HCT116 (cell line): ENCODE data around the gene RPAIN. TPM values are rescaled to one million over a fixed set of nuclear protein-coding genes. Genes with fewer than 3 reads are reported as not detected.

ENCODE experiments used
- ATAC-seq: fragments of 200-7000 bp; cut with Tn5 transposase; 2 replicates; pipeline ENCODE4 v1.9.1; 2020; ENCODE audit warnings: mild to moderate bottlenecking, moderate library complexity
- BruUV-seq: library from RNA; stranded (reverse); fragments of 400-500 nt; replicated peaks from 2 replicates; lab custom pipeline; 2021; lab: Mats Ljungman, UMichigan
- CTCF ChIA-PET: fragments of 300-600 bp; sonication (Branson Sonifier 250); formaldehyde crosslinking; loops from one replicate; lab custom pipeline; 2021; ENCODE audit warnings: antibody characterized with exemption; lab: Charles Lee
- POLR2A ChIA-PET: fragments of 300-600, 350-600 bp; sonication (Branson Sonifier 250); formaldehyde crosslinking; loops from one replicate; lab custom pipeline; 2021; ENCODE audit warnings: antibody characterized with exemption; lab: Charles Lee
- RAD21 ChIA-PET, 2 experiments: fragments of 300-600 bp; sonication (Branson Sonifier 250); formaldehyde crosslinking; loops; one replicate each; lab custom pipeline; 2023; ENCODE audit warnings: low total read pairs in 2 of 2; ENCODE audit not compliant: uncharacterized antibody in 2 of 2, unreplicated experiment in 2 of 2, low non-redundant PET in 1 of 2; lab: Charles Lee
- DNase-seq: peaks from one replicate; pipeline ENCODE4 v3.0.0-alpha.2; 2010; ENCODE audit warnings: low read depth, low spot score
- H2AFZ ChIP-seq: fragments of 200-600 bp; shearing (Covaris generic), sonication (generic); 2 replicates; pipeline ENCODE4 v1.6.1; 2017; ENCODE audit warnings: low read depth, mixed run types, mixed read lengths, antibody characterized with exemption, low read length; ENCODE audit not compliant: poor library complexity, severe bottlenecking
- H3K27ac ChIP-seq: 2 replicates; pipeline ENCODE4 v1.5.1; 2012; ENCODE audit warnings: low read depth, low read length
- H3K27me3 ChIP-seq: fragments of 200-600 bp; sonication (generic); 2 replicates; pipeline ENCODE4 v1.6.1; 2016; ENCODE audit warnings: mixed run types, low read length, mixed read lengths; ENCODE audit not compliant: insufficient read depth
- H3K36me3 ChIP-seq, 2 experiments: fragments of 200-500 bp in 1 of 2; fragments of 200-600 bp in 1 of 2; sonication (Bioruptor generic) in 1 of 2; sonication (generic) in 1 of 2; 2 replicates each; pipeline versions ENCODE4 v1.5.1 to v1.6.1; 2014 to 2016; ENCODE audit warnings: low read length in 2 of 2, inconsistent platforms in 1 of 2, mixed read lengths in 1 of 2, mixed run types in 1 of 2; ENCODE audit not compliant: insufficient read depth in 2 of 2, control insufficient read depth in 1 of 2
- H3K4me1 ChIP-seq, 2 experiments: fragments of 200-600 bp in 1 of 2; sonication (generic) in 1 of 2; 2 replicates each; pipeline versions ENCODE4 v1.5.1 to v1.6.1; 2012 to 2017; ENCODE audit warnings: low read length in 2 of 2, inconsistent platforms in 1 of 2, mild to moderate bottlenecking in 1 of 2, mixed read lengths in 1 of 2, mixed run types in 1 of 2, moderate library complexity in 1 of 2; ENCODE audit not compliant: insufficient read depth in 2 of 2, control insufficient read depth in 1 of 2
- H3K4me2 ChIP-seq: fragments of 200-600 bp; sonication (generic); 2 replicates; pipeline ENCODE4 v1.6.1; 2017; ENCODE audit warnings: mixed run types, low read length, mixed read lengths
- H3K4me3 ChIP-seq, 2 experiments: fragments of 200-600 bp in 1 of 2; sonication (generic) in 1 of 2; replicated peaks in 1 of 2; 2 replicates each; pipeline ENCODE4 v1.5.1; 2011 to 2016; ENCODE audit warnings: low read length in 2 of 2, control low read depth in 1 of 2, low read depth in 1 of 2, mild to moderate bottlenecking in 1 of 2, mixed read lengths in 1 of 2, mixed run types in 1 of 2
- H3K79me2 ChIP-seq: fragments of 200-600 bp; sonication (generic); 2 replicates; pipeline ENCODE4 v1.6.1; 2017; ENCODE audit warnings: mild to moderate bottlenecking, mixed run types, low read length, moderate library complexity, mixed read lengths; ENCODE audit not compliant: insufficient read depth
- H3K9ac ChIP-seq: fragments of 200-600 bp; sonication (generic); 2 replicates; pipeline ENCODE4 v1.6.1; 2016; ENCODE audit warnings: low read length, mixed read lengths
- H3K9me2 ChIP-seq: fragments of 200-600 bp; sonication (generic), shearing (Covaris generic); 2 replicates; pipeline ENCODE4 v1.6.1; 2017; ENCODE audit warnings: mixed run types, mild to moderate bottlenecking, moderate library complexity; ENCODE audit not compliant: insufficient read depth
- H3K9me3 ChIP-seq, 2 experiments: fragments of 200-500 bp in 1 of 2; fragments of 200-600 bp in 1 of 2; sonication (Bioruptor generic) in 1 of 2; sonication (generic) in 1 of 2; 2 replicates each; pipeline ENCODE4 v1.6.1; 2014 to 2017; ENCODE audit warnings: low read length in 2 of 2, mixed read lengths in 2 of 2, inconsistent platforms in 1 of 2, low read depth in 1 of 2, mild to moderate bottlenecking in 1 of 2, mixed run types in 1 of 2, moderate library complexity in 1 of 2; ENCODE audit not compliant: control insufficient read depth in 1 of 2, insufficient read depth in 1 of 2
- H4K20me1 ChIP-seq: fragments of 200-600 bp; sonication (generic), shearing (Covaris generic); 2 replicates; pipeline ENCODE4 v1.6.1; 2017; ENCODE audit warnings: mixed run types, mild to moderate bottlenecking, moderate library complexity; ENCODE audit not compliant: insufficient read depth
- CBX3 ChIP-seq: IDR thresholded peaks from 2 replicates; pipeline ENCODE4 v1.6.1; 2012; ENCODE audit warnings: low read depth
- CEBPB ChIP-seq: IDR thresholded peaks from 2 replicates; pipeline ENCODE4 v1.6.1; 2012; ENCODE audit warnings: low read depth
- ELF1 ChIP-seq: IDR thresholded peaks from 2 replicates; pipeline ENCODE4 v1.6.1; 2012; ENCODE audit warnings: low read depth, borderline replicate concordance
- EZH2 ChIP-seq: fragments of 200-600 bp; sonication (generic); IDR thresholded peaks from 2 replicates; pipeline ENCODE4 v1.6.1; 2017; ENCODE audit warnings: antibody characterized with exemption, mixed run types
- JUND ChIP-seq: IDR thresholded peaks from 2 replicates; pipeline ENCODE4 v1.6.1; 2012
- MAX ChIP-seq: IDR thresholded peaks from 2 replicates; pipeline ENCODE4 v1.6.1; 2012
- POLR2A ChIP-seq: IDR thresholded peaks from 2 replicates; pipeline ENCODE4 v1.7.0; 2011; ENCODE audit warnings: borderline replicate concordance; ENCODE audit not compliant: insufficient read depth, insufficient read length; ENCODE audit errors: extremely low read depth
- POLR2AphosphoS5 ChIP-seq: IDR thresholded peaks from 2 replicates; pipeline ENCODE4 v1.6.1; 2011; ENCODE audit warnings: mild to moderate bottlenecking, low read depth, low read length, moderate library complexity
- SIN3A ChIP-seq: IDR thresholded peaks from 2 replicates; pipeline ENCODE4 v1.6.1; 2012; ENCODE audit warnings: low read depth
- SP1 ChIP-seq: IDR thresholded peaks from 2 replicates; pipeline ENCODE4 v1.6.1; 2012; ENCODE audit warnings: low read depth
- SRF ChIP-seq: IDR thresholded peaks from 2 replicates; pipeline ENCODE4 v1.6.1; 2012; ENCODE audit warnings: low read depth
- TCF7L2 ChIP-seq: IDR thresholded peaks from 2 replicates; pipeline ENCODE4 v1.7.0; 2011; ENCODE audit warnings: borderline replicate concordance, inconsistent platforms; ENCODE audit not compliant: insufficient read depth, insufficient read length; ENCODE audit errors: extremely low read depth
- YY1 ChIP-seq: IDR thresholded peaks from 2 replicates; pipeline ENCODE4 v1.6.1; 2011; ENCODE audit warnings: low read length, low read depth, moderate library complexity, mild to moderate bottlenecking; ENCODE audit not compliant: insufficient replicate concordance; ENCODE audit errors: extremely low read depth
- ZFX ChIP-seq: fragments of 450-650 bp; IDR thresholded peaks from 2 replicates; pipeline ENCODE4 v1.6.1; 2017
- ZNF274 ChIP-seq: fragments of 200-500 bp; sonication (Bioruptor generic); IDR thresholded peaks from 2 replicates; pipeline ENCODE4 v1.6.1; 2014; ENCODE audit warnings: mild to moderate bottlenecking, low read depth, low read length, inconsistent platforms
- intact Hi-C: fragments of 100-400 bp; cut with micrococcal nuclease; formaldehyde crosslinking; loops from 2 replicates; pipeline ENCODE4 v1.10.0; 2022
- total RNA-seq: library from RNA; stranded (reverse); gene quantifications from one replicate; pipeline ENCODE4 v1.2.1, GENCODE V29; 2021; ENCODE audit not compliant: unreplicated experiment
- TF ChIP-seq, protein P1 (sequence below): IDR thresholded peaks from 2 replicates; pipeline ENCODE4 v1.6.1; 2012; ENCODE audit warnings: low read depth
- TF ChIP-seq, protein P2 (sequence below): IDR thresholded peaks from 2 replicates; pipeline ENCODE4 v1.6.1; 2012
- TF ChIP-seq, protein P3 (sequence below), 3 experiments: fragments of 200-600 bp in 1 of 3; sonication (generic) in 1 of 3; IDR thresholded peaks in 2 of 3; conservative IDR thresholded peaks in 1 of 3; 2 replicates each; pipeline ENCODE4 v1.5.1; 2012 to 2017; ENCODE audit warnings: low read depth in 2 of 3, low read length in 2 of 3, antibody characterized with exemption in 1 of 3, borderline replicate concordance in 1 of 3, control low read depth in 1 of 3, mild to moderate bottlenecking in 1 of 3, mixed read lengths in 1 of 3, mixed run types in 1 of 3, moderate library complexity in 1 of 3; ENCODE audit not compliant: insufficient read depth in 1 of 3

RPAIN gene
- total RNA-seq, 1 experiment from 2014 or later = 67.9 TPM

GRCh38 chr17:5480962-5481361, 61.0 kb downstream of the RPAIN start:
- H3K79me2 ChIP-seq = peaks cover 63% of the 10 kb centered on the region
- H2AFZ ChIP-seq = no peak overlapping the region
- TF ChIP-seq, protein P1, sequence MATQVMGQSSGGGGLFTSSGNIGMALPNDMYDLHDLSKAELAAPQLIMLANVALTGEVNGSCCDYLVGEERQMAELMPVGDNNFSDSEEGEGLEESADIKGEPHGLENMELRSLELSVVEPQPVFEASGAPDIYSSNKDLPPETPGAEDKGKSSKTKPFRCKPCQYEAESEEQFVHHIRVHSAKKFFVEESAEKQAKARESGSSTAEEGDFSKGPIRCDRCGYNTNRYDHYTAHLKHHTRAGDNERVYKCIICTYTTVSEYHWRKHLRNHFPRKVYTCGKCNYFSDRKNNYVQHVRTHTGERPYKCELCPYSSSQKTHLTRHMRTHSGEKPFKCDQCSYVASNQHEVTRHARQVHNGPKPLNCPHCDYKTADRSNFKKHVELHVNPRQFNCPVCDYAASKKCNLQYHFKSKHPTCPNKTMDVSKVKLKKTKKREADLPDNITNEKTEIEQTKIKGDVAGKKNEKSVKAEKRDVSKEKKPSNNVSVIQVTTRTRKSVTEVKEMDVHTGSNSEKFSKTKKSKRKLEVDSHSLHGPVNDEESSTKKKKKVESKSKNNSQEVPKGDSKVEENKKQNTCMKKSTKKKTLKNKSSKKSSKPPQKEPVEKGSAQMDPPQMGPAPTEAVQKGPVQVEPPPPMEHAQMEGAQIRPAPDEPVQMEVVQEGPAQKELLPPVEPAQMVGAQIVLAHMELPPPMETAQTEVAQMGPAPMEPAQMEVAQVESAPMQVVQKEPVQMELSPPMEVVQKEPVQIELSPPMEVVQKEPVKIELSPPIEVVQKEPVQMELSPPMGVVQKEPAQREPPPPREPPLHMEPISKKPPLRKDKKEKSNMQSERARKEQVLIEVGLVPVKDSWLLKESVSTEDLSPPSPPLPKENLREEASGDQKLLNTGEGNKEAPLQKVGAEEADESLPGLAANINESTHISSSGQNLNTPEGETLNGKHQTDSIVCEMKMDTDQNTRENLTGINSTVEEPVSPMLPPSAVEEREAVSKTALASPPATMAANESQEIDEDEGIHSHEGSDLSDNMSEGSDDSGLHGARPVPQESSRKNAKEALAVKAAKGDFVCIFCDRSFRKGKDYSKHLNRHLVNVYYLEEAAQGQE = no peak
- TF ChIP-seq ZFX (no peak), POLR2A (no peak), CEBPB (no peak), EZH2 (no peak), ZNF274 (no peak), SRF (no peak), MAX (no peak), CBX3 (no peak), YY1 (no peak), TCF7L2 (no peak), POLR2AphosphoS5 (no peak), ELF1 (no peak), SP1 (no peak), JUND (no peak), SIN3A (no peak)
- TF ChIP-seq, protein P2, sequence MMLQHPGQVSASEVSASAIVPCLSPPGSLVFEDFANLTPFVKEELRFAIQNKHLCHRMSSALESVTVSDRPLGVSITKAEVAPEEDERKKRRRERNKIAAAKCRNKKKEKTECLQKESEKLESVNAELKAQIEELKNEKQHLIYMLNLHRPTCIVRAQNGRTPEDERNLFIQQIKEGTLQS = no peak
- TF ChIP-seq, protein P3, sequence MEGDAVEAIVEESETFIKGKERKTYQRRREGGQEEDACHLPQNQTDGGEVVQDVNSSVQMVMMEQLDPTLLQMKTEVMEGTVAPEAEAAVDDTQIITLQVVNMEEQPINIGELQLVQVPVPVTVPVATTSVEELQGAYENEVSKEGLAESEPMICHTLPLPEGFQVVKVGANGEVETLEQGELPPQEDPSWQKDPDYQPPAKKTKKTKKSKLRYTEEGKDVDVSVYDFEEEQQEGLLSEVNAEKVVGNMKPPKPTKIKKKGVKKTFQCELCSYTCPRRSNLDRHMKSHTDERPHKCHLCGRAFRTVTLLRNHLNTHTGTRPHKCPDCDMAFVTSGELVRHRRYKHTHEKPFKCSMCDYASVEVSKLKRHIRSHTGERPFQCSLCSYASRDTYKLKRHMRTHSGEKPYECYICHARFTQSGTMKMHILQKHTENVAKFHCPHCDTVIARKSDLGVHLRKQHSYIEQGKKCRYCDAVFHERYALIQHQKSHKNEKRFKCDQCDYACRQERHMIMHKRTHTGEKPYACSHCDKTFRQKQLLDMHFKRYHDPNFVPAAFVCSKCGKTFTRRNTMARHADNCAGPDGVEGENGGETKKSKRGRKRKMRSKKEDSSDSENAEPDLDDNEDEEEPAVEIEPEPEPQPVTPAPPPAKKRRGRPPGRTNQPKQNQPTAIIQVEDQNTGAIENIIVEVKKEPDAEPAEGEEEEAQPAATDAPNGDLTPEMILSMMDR (IDR thresholded peaks at IDR 0.05 in 2 of 3, conservative IDR thresholded peaks at IDR 0.05 in 1 of 3; ENCODE audit: borderline replicate concordance in 1 of 3, insufficient read depth in 1 of 3, low read depth in 2 of 3, low read length in 2 of 3) = no peak
- no peaks in the 10 kb centered on the region for H3K9me2 ChIP-seq
- no peaks in the 10 kb centered on the region for H4K20me1 ChIP-seq
- no peak for DNase-seq
- no peaks in the 10 kb centered on the region for H3K9me3 ChIP-seq
- intact Hi-C loops = no loop called here
- ChIA-PET CTCF (no interaction called here), RAD21 (no interaction called here), POLR2A (no interaction called here)
- no peak overlapping the region for H3K4me3 ChIP-seq
- no TSS peak for BruUV-seq
- H3K27ac ChIP-seq = no peak overlapping the region
- H3K36me3 ChIP-seq = peaks cover 47 to 54% of the 10 kb centered on the region in 2 experiments; a peak in 3 of 4 replicates
- no peak for ATAC-seq
- no peak overlapping the region for H3K4me2 ChIP-seq
- no peaks in the 10 kb centered on the region for H3K27me3 ChIP-seq
- H3K4me1 ChIP-seq = peaks cover 7 to 8% of the 10 kb centered on the region in 2 experiments
- H3K9ac ChIP-seq = no peak overlapping the region
